ENCODE data around the gene EIF4A3.

GRCh38 chr17:80152081-80152702 lies 5.3 kb upstream of the EIF4A3 start:
- TF ChIP-seq CTCF (conservative IDR thresholded peaks at IDR 0.05; ENCODE audit: low read depth, low read length) (no peak), EZH2 (IDR thresholded peaks at IDR 0.05; ENCODE audit: borderline replicate concordance, low read depth, low read length, poor library complexity, severe bottlenecking) (no peak)
